Psoas muscle (tissue), 8 donors: ENCODE results near the gene PIGC. TPM values are rescaled to one million over a fixed set of nuclear protein-coding genes. Genes with fewer than 3 reads are reported as not detected.

Experiments used
- ATAC-seq, 4 donors: fragments of 200-7000 bp; cut with Tn5 transposase; one replicate each; pipeline ENCODE4 v1.9.1; 2020; ENCODE audit warnings: moderate library complexity in 3 of 4, mild to moderate bottlenecking in 2 of 4
- DNase-seq, 2 donors: peaks; one replicate each; pipeline ENCODE4 v3.0.0-alpha.2; 2020
- H3K27ac ChIP-seq: fragments of 200-600 bp; one replicate; pipeline ENCODE4 v1.8.0; 2022
- H3K27me3 ChIP-seq, 3 donors: fragments of 200-600 bp in 1 of 3; one replicate each; pipeline versions ENCODE4 v1.6.1 to v1.8.0; 2013 to 2022; ENCODE audit warnings: low read length in 2 of 3, mild to moderate bottlenecking in 2 of 3, moderate library complexity in 1 of 3; ENCODE audit not compliant: insufficient read depth in 3 of 3
- H3K36me3 ChIP-seq, 2 donors: fragments of 200-600 bp in 1 of 2; one replicate each; pipeline versions ENCODE4 v1.6.1 to v1.8.0; 2013 to 2022; ENCODE audit warnings: low read depth in 1 of 2, mild to moderate bottlenecking in 1 of 2, moderate library complexity in 1 of 2; ENCODE audit not compliant: insufficient read depth in 1 of 2
- H3K4me1 ChIP-seq: fragments of 200-600 bp; one replicate; pipeline ENCODE4 v1.8.0; 2022
- H3K4me3 ChIP-seq: fragments of 200-600 bp; one replicate; pipeline ENCODE4 v1.8.0; 2022; ENCODE audit warnings: mild to moderate bottlenecking
- H3K9me3 ChIP-seq: fragments of 200-600 bp; one replicate; pipeline ENCODE4 v1.8.0; 2022
- WGBS, 3 donors: extraction: QIAGEN DNeasy Blood & Tissue Kit; methylation state at CpG; one replicate each; pipeline versions ENCODE4 v1.1.6 to v1.1.7; 2013; 5-methylcytosine and 5-hydroxymethylcytosine counted together
- intact Hi-C, 2 donors: fragments of 100-400 bp; cut with DNase I; formaldehyde crosslinking; loops; one replicate each; pipeline versions ENCODE4 v1.11.0 to v1.14.2; 2022
- polyA plus RNA-seq, 3 donors: library from polyadenylated mRNA; stranded (reverse); fragments of 200-250 nt; gene quantifications; one replicate each; pipeline ENCODE4 v1.2.3, GENCODE V29; 2013
- total RNA-seq, 4 donors: library from RNA; stranded (reverse); fragmentation: NEBNext Ultra II Directional in 2 of 4; extraction: Animal tissue kit (Norgen Biotek cat#: 25700) in 2 of 4; gene quantifications; one replicate each; pipeline versions ENCODE4 v1.2.1 to v1.2.4, GENCODE V29; 2021 to 2023
- TF ChIP-seq, protein P1 (sequence below): fragments of 200-600 bp; IDR thresholded peaks from one replicate; pipeline ENCODE4 v1.8.0; 2022; ENCODE audit warnings: antibody characterized with exemption
- donor health status: healthy with polysubstance abuse.
- donor health status: DM: no; HTN: no; CAD: no; lungs with moderate emphysema.
- donor health status: Bipolar disorder and iron deficiency.
- donor health status: healthy.
- donor health status: DM: yes; HTN: yes; CAD: no.
- donor health status: DM: no; HTN: no; CAD: no.
- donor health status: DM: no; HTN: no; CAD: no.
- donor health status: DM: yes; HTN: yes; CAD: no.

The PIGC gene
- total and polyA plus RNA-seq, 7 donors: 10.8 to 24.7 (median 13.8) TPM

DNA sequence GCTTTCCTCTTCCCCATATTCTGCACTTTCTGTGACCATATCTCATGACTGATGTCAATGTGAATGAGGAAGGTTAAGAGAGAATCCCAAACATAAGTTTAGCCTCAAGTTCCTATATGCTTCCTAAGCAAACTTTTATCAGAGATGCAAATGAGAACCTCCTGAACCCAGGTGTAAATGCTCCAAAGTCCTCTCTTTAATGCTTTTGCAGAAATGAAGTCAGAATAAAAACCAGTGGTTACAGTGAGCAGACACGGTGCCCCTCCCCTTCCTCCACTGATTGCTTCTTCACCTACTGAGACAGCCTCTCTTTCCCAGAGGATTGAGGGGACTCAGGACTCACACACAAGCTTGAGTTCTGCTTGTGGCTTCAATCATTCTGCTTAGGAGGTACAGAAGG lies 11.6 kb upstream of the PIGC start:
- Histone ChIP-seq H3K4me1 (peaks cover 16% of the 10 kb centered on the region), H3K27ac (no peak overlapping the region), H3K27me3 (no peaks in the 10 kb centered on the region), H3K4me3 (no peak overlapping the region), H3K36me3 (no peaks in the 10 kb centered on the region), H3K9me3 (no peaks in the 10 kb centered on the region)
- 81 to 90% (median 89%) methylated on average over 1 of the region's 1 CpG for WGBS, 3 donors
- TF ChIP-seq, protein P1, sequence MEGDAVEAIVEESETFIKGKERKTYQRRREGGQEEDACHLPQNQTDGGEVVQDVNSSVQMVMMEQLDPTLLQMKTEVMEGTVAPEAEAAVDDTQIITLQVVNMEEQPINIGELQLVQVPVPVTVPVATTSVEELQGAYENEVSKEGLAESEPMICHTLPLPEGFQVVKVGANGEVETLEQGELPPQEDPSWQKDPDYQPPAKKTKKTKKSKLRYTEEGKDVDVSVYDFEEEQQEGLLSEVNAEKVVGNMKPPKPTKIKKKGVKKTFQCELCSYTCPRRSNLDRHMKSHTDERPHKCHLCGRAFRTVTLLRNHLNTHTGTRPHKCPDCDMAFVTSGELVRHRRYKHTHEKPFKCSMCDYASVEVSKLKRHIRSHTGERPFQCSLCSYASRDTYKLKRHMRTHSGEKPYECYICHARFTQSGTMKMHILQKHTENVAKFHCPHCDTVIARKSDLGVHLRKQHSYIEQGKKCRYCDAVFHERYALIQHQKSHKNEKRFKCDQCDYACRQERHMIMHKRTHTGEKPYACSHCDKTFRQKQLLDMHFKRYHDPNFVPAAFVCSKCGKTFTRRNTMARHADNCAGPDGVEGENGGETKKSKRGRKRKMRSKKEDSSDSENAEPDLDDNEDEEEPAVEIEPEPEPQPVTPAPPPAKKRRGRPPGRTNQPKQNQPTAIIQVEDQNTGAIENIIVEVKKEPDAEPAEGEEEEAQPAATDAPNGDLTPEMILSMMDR: no peak
- DNase-seq: no peak
- intact Hi-C loops: no loop called here
- no peak for ATAC-seq

DNA sequence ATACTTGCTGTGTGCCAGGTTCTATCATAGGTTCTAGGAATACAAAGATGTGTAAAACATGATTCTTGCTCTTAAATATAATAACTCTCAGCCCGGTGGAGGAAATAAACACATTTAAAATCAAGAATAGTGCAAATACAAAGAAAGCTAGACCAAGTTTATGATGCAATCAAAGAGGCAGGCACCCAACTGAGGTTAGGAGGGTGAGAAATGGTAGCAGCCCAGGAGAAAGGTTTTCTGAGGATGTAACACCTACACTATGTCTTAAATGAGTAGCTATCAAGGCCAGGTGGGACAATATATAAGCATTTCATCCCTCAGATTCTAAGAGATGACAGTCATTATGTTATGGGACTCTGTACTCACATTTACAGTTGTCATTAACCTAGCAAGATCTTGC lies 9.7 kb upstream of the PIGC start:
- DNase-seq (no peak), ATAC-seq (peak in 2 of 4 donors; percentile 12 to 19)
- no peaks in the 10 kb centered on the region for H3K27me3 ChIP-seq
- TF ChIP-seq, protein P1: no peak
- no peak overlapping the region for H3K27ac ChIP-seq
- 44 to 67% (median 49%) methylated on average over 1 of the region's 1 CpG for WGBS, 3 donors
- no peak overlapping the region for H3K4me3 ChIP-seq
- H3K4me1 ChIP-seq: peaks cover 19% of the 10 kb centered on the region
- no peaks in the 10 kb centered on the region for H3K9me3 ChIP-seq
- intact Hi-C loops: no loop called here
- no peaks in the 10 kb centered on the region for H3K36me3 ChIP-seq

DNA sequence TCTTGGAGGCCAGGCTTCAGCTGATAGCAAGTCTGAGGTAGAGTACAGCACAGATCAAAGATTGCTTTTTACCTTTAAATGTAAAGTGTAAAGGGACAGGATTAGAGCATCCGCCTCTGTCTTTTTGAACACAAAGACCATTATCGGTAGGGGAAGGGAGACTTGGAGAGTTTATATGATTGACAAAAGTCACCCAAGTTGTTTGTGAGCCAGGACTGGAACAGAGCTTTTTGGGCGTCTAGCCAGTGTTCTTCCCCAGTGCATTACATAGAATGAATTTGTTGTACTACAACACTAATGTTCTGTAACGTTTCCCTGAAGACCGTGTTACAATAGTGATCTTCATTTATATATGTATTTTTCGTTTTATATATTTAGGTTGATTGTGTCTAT lies 9.3 kb upstream of the PIGC start:
- 39 to 45% (median 45%) methylated on average over 6 of the region's 6 CpGs for WGBS, 3 donors
- Histone ChIP-seq H3K9me3 (no peaks in the 10 kb centered on the region), H3K27ac (peak overlapping the region; percentile 75), H3K4me3 (no peak overlapping the region), H3K36me3 (no peaks in the 10 kb centered on the region), H3K27me3 (no peaks in the 10 kb centered on the region), H3K4me1 (peaks cover 19% of the 10 kb centered on the region)
- ATAC-seq (peak; percentile 6 to 45 (median 24)), DNase-seq (no peak)
- intact Hi-C loops: no loop called here
- TF ChIP-seq, protein P1: no peak

DNA sequence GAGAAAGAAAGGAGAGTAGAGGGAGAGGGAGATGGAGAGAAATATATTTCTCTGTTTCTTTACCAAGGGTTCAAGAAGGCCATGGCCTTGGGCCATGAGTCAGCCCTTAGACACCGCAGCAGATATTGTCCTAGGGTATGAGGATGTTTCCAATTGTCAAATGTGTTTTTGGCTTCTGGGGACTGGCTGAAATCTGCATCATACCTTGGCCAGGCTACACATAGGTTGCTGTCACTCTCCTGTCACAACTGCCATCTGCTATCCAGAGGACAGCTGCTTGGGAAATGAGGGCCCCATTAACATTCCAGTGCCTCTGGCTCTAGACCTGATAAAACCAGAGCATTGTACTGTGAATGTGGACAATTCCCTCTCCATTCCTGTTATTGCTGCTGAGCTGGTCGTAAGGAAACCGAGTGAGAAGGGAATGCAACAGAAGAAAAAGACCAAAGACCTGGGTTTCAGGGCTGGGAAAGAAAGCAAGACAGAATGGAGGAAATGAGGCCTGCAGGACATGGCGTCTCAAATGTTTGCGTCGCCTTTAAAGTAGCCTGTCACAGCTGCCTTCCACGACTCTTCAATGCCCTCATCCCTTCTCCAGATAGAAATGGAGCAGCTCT lies 8.8 kb upstream of the PIGC start:
- 36 to 50% (median 39%) methylated on average over 7 of the region's 7 CpGs for WGBS, 3 donors
- peaks cover 19% of the 10 kb centered on the region for H3K4me1 ChIP-seq
- peak overlapping the region; percentile 75 for H3K27ac ChIP-seq
- intact Hi-C loops: no loop called here
- DNase-seq (no peak), ATAC-seq (peak; percentile 87 to 91 (median 88))
- H3K4me3 ChIP-seq: no peak overlapping the region
- H3K27me3 ChIP-seq: no peaks in the 10 kb centered on the region
- H3K36me3 ChIP-seq: no peaks in the 10 kb centered on the region
- no peaks in the 10 kb centered on the region for H3K9me3 ChIP-seq
- TF ChIP-seq, protein P1: no peak

DNA sequence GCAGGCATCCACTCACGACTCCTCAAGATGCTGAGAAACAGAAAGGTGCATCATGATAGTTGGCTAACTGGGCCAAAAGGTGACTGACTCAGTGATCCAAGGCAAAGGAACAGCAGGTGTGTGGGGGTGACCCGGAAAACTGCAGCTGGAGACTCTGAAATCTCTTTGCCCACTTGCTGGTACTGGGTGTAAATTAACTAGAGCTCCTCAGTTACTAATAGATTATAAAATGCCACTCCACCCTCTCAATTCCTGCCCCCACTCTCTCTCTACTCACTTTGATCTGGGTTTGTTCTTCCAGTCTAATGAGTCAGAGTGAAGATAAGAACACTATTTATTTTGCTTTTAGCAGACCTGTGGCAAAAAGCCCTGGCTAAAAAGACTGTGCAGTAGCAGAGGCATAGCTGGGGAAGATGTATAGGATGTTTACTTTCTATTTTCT lies 7.2 kb upstream of the PIGC start:
- no peaks in the 10 kb centered on the region for H3K36me3 ChIP-seq
- H3K4me3 ChIP-seq: no peak overlapping the region
- 82 to 96% (median 87%) methylated on average over 2 of the region's 2 CpGs for whole genome bisulfite sequencing, 3 donors
- H3K27me3 ChIP-seq: no peaks in the 10 kb centered on the region
- H3K27ac ChIP-seq: no peak overlapping the region
- H3K4me1 ChIP-seq: peaks cover 19% of the 10 kb centered on the region
- TF ChIP-seq, protein P1: no peak
- no peak for DNase-seq
- no peak for ATAC-seq
- no peaks in the 10 kb centered on the region for H3K9me3 ChIP-seq
- intact Hi-C loops: no loop called here
